GM21786 (cell line): Measurements from ENCODE around the gene SSH3.

ENCODE experiments used
- ATAC-seq: cut with Tn5 transposase; IDR thresholded peaks from one replicate; pipeline ENCODE4 v1.9.1; 2021; ENCODE audit not compliant: unreplicated experiment

SSH3 gene

GRCh38 chr11:67278939-67279588 is 24.3 kb upstream of the SSH3 start:
- ATAC-seq: no peak

- ATAC-seq: no peak
These were observed 23.6 kb upstream of the SSH3 start for GRCh38 chr11:67279589-67280340.

GRCh38 chr11:67280341-67280787 is 23.0 kb upstream of the SSH3 start:
- no peak for ATAC-seq

- ATAC-seq: no peak
These were observed 22.4 kb upstream of the SSH3 start for GRCh38 chr11:67280788-67281551.

GRCh38 chr11:67281552-67282150 is 21.7 kb upstream of the SSH3 start:
- no peak for ATAC-seq

GRCh38 chr11:67282155-67282875 is 21.0 kb upstream of the SSH3 start:
- no peak for ATAC-seq

- ATAC-seq: no peak
These were observed 20.4 kb upstream of the SSH3 start for GRCh38 chr11:67282876-67283371.

GRCh38 chr11:67283481-67283963 is 19.8 kb upstream of the SSH3 start:
- ATAC-seq: no peak

GRCh38 chr11:67284811-67285540 is 18.4 kb upstream of the SSH3 start:
- no peak for ATAC-seq

GRCh38 chr11:67285541-67286498 is 17.5 kb upstream of the SSH3 start:
- no peak for ATAC-seq

GRCh38 chr11:67286621-67287333 is 16.6 kb upstream of the SSH3 start:
- ATAC-seq: no peak

GRCh38 chr11:67287355-67288197 is 15.8 kb upstream of the SSH3 start:
- ATAC-seq: no peak

GRCh38 chr11:67288198-67288451 is 15.2 kb upstream of the SSH3 start:
- ATAC-seq: no peak

GRCh38 chr11:67288452-67289225 is 14.7 kb upstream of the SSH3 start:
- peak; percentile 58 for ATAC-seq

GRCh38 chr11:67289226-67289650 is 14.1 kb upstream of the SSH3 start, which contains the start of gene ANKRD13D:
Gene ANKRD13D, plus strand, starts transcription at chr11:67289303. Its CDS starts 158 bp downstream, at chr11:67289461.
- no peak for ATAC-seq
